Measurements from ENCODE around the gene PAX5.

Gene PAX5

DNA sequence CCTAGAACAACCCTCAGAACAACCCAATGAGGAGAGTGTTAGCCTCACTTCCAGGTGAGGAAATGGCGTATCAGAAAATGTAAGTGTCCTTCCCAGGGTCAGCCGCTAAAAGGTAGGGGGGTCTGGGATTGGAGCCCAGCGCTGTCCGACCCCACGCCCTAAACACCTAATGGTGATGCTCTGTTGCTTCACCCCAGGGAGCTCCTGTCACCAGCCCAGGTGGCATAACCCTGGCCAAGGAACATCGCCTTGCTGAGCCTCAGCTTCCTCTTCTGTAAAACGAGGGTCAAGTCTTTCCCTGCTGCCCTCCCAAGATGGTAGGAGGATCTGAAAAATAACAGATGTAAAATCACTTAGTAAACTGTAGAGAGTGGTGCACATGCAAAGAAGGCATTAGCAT, 132.5 kb downstream of the PAX5 start:
- DNase-seq (ENCODE audit: low spot score) = no peak

DNA sequence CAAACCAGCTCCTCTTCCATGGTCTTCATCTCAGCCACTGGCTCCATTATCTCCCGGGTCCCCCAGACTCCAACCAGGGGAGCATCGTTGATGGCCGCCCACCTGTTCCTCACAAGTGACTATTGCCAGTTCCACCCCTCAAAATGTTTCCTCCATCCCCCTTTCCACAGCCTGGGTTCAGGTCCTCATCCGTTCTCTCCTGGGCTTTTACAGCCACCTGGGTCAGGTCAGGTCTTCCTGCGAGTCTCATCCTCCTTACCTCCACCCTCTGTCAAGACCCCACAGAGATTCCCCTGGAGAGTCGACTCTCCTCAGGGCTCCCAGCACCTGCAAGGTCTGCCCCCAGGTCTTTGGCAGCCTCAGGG, 133.2 kb downstream of the PAX5 start:
- DNase-seq (ENCODE audit: low spot score) = no peak

- DNase-seq (ENCODE audit: low spot score) = no peak
Measured at GRCh38 chr9:36900136-36900855, 133.8 kb downstream of the PAX5 start.

DNA sequence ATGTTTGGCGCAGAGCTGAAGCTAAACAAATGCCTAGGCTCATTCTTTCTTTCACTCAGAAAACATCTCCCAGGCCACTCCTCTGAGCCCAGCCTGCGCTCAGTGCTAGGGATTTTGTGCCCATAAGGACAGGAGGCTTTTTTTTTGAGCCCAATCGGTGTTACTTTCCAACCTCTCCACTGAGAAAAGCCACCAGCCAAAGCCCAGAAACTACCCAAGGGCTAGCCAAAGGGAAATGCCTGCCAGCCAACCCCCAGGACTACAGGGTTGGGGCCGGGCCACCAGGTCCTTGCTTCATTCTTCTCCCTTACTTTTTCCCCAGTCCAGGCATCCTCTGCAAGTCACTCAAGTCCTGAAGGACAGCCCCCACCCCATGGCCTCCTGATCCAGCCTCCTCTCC, 134.7 kb downstream of the PAX5 start:
- DNase-seq (ENCODE audit: low spot score) = no peak

DNA sequence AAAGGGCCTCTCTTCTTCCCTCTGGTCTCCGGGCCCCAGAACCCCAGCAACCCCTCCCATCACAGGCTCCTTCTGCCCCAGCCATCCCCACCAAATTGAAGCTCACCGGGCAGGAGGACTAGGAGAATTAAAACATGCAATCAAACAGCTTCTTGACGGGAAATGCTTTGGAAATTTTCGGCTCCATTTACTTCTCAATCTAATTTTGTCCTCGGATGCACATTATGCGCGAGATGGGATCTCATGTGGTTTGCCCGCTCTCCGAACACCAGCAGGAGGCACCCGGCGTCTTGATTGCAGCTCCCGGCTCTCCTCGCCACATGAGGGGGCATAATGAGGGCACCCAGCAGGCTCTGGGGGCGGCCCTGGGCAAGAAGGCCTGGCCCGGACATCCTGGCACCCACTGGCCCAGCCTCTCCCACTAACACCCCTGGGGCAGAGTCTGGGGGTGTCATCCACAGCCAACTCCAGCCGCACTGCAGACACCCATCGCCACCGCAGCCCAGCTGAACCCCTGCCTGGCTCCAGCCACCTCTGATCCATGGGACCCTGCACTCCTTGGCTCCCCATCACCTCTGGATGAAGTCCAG, 135.5 kb downstream of the PAX5 start:
- DNase-seq (ENCODE audit: low spot score) = no peak

DNA sequence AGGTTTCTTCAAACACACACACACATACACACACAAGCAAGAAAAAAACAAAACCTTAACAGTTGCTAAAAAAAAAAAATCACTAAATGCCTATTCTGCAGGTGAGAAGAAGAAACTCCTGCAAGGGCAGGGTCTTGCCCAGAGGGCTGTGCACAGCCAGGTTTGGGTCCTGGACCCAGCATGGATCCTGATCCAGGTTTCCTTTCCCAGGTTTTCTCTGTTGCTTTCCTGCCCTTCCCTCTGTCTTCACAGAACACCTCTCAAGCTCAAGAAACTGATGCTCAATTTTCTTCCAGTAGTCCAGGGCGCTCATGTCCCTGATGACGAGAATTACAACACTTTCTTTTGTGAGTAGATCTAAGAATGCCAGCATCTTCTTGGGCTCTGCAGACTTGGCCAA, 136.6 kb downstream of the PAX5 start:
- DNase-seq (ENCODE audit: low spot score) = no peak

DNA sequence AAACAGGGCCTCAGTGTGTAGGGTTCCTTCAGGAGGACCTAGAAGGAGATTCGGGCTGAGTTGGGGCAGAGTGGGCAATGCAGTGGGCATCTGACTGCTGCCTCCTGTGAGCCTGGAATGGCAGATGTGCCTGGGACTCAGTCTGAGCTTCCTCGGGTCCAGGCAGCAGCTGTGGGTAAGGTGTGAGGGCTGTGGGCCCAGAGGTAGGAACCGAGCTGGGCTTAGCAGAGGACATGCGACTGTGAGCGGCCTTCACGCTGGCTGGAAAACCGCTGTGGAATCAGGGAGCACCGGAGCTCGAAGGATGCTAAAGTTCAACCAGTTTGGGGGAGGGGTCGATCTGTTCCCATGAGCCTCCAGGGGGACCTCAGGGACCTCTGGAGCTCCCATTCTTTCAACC, 137.0 kb downstream of the PAX5 start:
- DNase-seq (ENCODE audit: low spot score) = no peak

- DNase-seq (ENCODE audit: low spot score) = no peak
Measured at GRCh38 chr9:36896296-36896695, 137.8 kb downstream of the PAX5 start.

DNA sequence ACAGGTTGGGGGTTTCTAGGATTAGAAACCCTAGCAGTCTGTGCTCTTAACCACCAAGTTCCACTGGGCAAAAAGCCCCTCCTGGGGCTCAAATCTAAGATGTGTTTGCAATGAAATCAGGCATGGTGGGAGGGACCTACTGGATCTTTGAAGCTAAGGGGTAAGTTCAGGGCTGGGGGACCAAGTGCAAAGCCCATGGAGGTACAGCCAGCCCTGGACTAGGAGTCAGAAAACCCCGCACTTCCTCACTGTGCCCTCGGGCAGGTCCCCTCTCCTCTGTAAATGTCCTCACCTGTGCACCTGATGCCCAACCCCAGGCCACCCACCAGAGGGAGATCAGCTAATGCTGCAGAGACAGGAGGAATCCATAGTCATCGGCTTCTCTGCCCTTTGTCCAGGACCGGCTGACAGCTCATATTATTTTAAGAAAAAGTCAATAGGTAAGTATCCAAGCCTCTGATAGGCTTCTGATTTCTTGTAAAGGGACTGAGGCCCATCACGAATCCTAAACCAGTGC, 138.3 kb downstream of the PAX5 start:
- DNase-seq (ENCODE audit: low spot score) = no peak

GRCh38 chr9:36894695-36895310, 139.3 kb downstream of the PAX5 start:
- no peak for DNase-seq (ENCODE audit: low spot score)

- DNase-seq (ENCODE audit: low spot score) = no peak
Measured at GRCh38 chr9:36893911-36894310, 140.2 kb downstream of the PAX5 start.

- DNase-seq (ENCODE audit: low spot score) = no peak
Measured at GRCh38 chr9:36893184-36893583, 140.9 kb downstream of the PAX5 start.

DNA sequence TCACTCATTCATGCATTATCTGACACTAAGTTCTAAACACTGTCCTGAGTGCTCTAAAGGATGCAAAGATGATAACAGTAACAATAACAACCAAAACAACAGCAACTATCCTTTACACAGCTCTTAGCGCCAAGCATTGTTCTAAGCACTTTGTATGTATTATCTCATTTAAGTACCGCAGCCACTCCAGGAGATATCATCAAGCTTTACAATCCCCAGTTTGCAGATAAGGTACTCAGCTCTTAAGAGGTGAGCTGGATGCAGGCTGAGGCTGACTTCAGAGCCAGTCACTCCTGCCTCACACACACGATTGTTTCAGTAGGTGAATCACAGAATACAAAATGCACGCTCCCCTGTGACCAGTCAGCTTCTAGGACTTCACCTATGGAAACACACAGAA, 141.8 kb downstream of the PAX5 start:
- DNase-seq (ENCODE audit: low spot score) = no peak

DNA sequence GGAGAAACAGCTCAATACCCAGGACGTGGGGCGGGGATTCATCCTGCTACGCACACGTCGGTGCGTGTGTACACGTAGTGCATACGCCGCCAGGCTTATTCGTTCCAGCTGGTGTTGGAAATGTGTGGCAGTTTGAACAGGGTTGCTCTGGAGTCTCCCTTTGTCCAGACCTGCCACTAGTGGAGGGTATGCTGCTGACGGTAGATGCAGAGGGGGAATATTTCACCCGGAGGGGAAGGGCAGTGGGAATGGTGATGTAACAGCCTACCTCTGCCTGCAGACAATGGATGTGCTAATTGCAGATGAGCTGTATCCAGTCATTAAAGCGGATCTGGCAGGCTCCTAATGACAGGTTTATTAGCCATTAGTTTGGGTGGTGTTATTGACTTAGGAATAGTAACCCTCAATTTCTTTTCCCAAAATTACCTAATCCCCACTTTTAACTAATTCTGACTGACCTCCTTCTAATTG, 142.7 kb downstream of the PAX5 start:
- no peak for DNase-seq (ENCODE audit: low spot score)

DNA sequence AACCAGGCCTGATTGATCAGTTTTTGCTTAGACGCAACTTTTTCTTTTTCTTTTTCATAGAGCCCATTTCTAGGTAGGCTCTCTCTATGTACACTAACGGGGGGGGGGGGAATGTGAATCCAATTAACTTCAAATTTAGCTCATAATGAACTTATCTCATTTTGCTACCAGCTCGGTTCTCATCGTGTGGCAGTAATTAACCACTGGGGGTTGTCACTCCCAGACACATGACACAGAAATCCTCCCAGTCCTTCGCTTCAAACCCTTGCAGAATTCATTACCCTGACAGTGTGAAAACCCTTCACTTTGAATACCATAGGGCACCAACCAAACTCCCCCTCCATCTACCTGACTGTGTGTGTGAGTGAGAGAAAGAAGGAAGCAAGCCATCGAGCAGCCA, 144.2 kb downstream of the PAX5 start:
- no peak for DNase-seq (ENCODE audit: low spot score)

DNA sequence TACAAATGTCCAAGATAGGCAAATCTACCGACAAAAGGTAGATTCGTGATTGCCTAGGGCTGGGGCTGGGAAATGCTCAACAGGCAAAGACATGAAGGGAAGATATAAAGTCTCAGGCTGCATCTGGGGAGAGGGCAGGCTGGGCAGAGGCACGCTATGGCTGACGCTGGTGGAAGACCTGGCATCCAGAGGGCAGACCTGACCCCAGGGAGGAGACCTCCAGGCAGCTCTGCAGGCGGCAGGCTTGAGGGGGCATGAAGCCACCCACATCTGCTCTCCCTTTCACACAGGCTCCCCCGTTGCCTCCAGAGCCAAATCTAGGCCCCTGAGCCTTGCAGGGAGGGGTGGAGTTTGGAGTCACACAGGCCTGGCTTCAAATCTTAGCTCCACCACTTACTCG, 145.5 kb downstream of the PAX5 start:
- no peak for DNase-seq (ENCODE audit: low spot score)

- DNase-seq (ENCODE audit: low spot score) = no peak
Measured at GRCh38 chr9:36884721-36885120, 149.3 kb downstream of the PAX5 start.

DNA sequence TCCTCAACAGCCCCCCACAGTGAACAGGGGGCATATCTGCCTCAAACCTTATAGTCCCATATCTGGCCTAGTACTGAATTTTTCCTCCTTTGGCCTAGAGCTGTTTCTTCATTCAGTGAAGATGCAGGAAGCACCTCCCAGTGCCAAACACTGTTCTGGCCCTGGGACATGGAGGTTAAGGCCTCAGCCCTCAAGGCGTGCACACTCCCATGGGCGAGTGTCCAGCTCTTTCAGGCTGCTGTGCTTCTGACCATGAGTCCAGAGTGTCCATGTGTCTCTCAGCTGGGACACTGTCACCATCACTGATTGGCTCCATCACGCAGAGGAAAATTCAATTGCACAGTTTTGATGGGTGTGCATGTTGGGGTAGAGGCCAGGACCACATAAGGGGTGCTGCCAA, 151.5 kb downstream of the PAX5 start:
- DNase-seq (ENCODE audit: low spot score) = no peak

GRCh38 chr9:36881743-36882441, 152.2 kb downstream of the PAX5 start:
- DNase-seq (ENCODE audit: low spot score) = no peak

- no peak for DNase-seq (ENCODE audit: low spot score)
Measured at GRCh38 chr9:36881316-36881715, 152.8 kb downstream of the PAX5 start.

DNA sequence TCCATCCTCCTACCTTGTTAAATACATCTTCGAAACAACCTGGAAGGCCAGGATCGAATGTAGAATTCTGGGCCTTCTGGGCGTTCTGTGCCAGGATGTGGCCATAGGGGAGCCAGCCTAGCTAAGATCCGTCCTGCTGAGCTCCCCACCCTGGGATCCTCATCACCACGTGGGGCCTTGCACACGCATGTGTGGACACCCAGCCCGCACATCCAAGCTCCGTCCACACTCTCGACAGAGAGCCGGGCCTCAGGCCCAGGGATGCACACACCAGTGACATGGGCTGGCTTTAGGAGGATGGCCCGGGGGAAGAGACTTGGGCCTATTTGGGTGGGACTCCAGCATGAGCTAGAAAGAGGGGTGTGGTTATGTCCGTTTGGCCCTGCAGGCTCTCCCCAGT, 154.0 kb downstream of the PAX5 start:
- no peak for DNase-seq (ENCODE audit: low spot score)

Measured in hematopoietic multipotent progenitor cell treated with erythropoietin and hydrocortisone succinate and interleukin-3 and kit ligand, for 15 days (in vitro differentiated cells).